ENCODE data around the gene ZIK1.

The ZIK1 gene

GRCh38 chr19:57583521-57584416 lies at the start of gene ZIK1:
Gene ZIK1 (plus strand): TSS chr19:57584145. CDS start chr19:57584357, 212 bp downstream.
- peak; percentile 98 for DNase-seq

GRCh38 chr19:57537953-57538547 lies 45.9 kb upstream of the ZIK1 start:
- DNase-seq: no peak

- no peak for DNase-seq
Observed at GRCh38 chr19:57546513-57546912, 37.4 kb upstream of the ZIK1 start.

- no peak for DNase-seq
Observed at GRCh38 chr19:57552432-57552831, 31.5 kb upstream of the ZIK1 start.

- no peak for DNase-seq
Observed at GRCh38 chr19:57557659-57558058, 26.3 kb upstream of the ZIK1 start.

GRCh38 chr19:57558525-57558924 lies 25.4 kb upstream of the ZIK1 start:
- peak; percentile 9 for DNase-seq

GRCh38 chr19:57559008-57559403 lies 24.9 kb upstream of the ZIK1 start:
- DNase-seq: peak; percentile 36

GRCh38 chr19:57559404-57560025 lies 24.4 kb upstream of the ZIK1 start, which contains the start of gene ZNF550:
Gene ZNF550 (minus strand): TSS chr19:57559863. CDS start chr19:57559682, 181 bp downstream.
- peak; percentile 90 for DNase-seq

GRCh38 chr19:57560049-57560491 lies 23.9 kb upstream of the ZIK1 start:
- no peak for DNase-seq

GRCh38 chr19:57563547-57563946 lies 20.4 kb upstream of the ZIK1 start:
- DNase-seq: no peak

- peak; percentile 11 for DNase-seq
Observed at GRCh38 chr19:57566396-57567265, 17.3 kb upstream of the ZIK1 start.

GRCh38 chr19:57570707-57571106 lies 13.2 kb upstream of the ZIK1 start:
- DNase-seq: no peak

- DNase-seq: no peak
Observed at GRCh38 chr19:57572415-57572947, 11.5 kb upstream of the ZIK1 start.

- no peak for DNase-seq
Observed at GRCh38 chr19:57576661-57577060, 7.3 kb upstream of the ZIK1 start.

GRCh38 chr19:57578487-57579205 lies 5.3 kb upstream of the ZIK1 start, which contains the start of gene ZNF416:
Gene ZNF416 (minus strand): TSS chr19:57578911. CDS start chr19:57578704, 207 bp downstream.
- DNase-seq: peak; percentile 99

GRCh38 chr19:57583104-57583520 lies 833 bp upstream of the ZIK1 start:
- no peak for DNase-seq

- no peak for DNase-seq
Observed at GRCh38 chr19:57587529-57587928, 3.6 kb downstream of the ZIK1 start.

GRCh38 chr19:57599377-57599760 lies 15.4 kb downstream of the ZIK1 start:
- DNase-seq: no peak

GRCh38 chr19:57599761-57600383 lies 15.9 kb downstream of the ZIK1 start, which contains the start of gene ZNF530:
Gene ZNF530 (plus strand): TSS chr19:57599885. CDS start chr19:57604346, 4,461 bp downstream.
- peak; percentile 96 for DNase-seq

- DNase-seq: no peak
Observed at GRCh38 chr19:57606931-57607330, 23.0 kb downstream of the ZIK1 start.

GRCh38 chr19:57611113-57611512 lies 27.2 kb downstream of the ZIK1 start:
- no peak for DNase-seq

Data from NCI-H82 (cell line).